Keratinocyte (primary cell): Measurements from ENCODE around the gene ZFPL1. TPM values are rescaled to one million over a fixed set of nuclear protein-coding genes. Genes with fewer than 3 reads are reported as not detected.

Experiments used
- DNase-seq: peaks from one replicate; pipeline ENCODE4 v3.0.0-alpha.2; 2011; ENCODE audit warnings: low read depth, missing footprints, low spot score
- FAIRE-seq: peaks from 2 replicates; lab custom pipeline; 2011; peaks lifted over from hg19 to GRCh38; lab: Jason Lieb, UNC
- H2AFZ ChIP-seq: 2 replicates; pipeline ENCODE4 v1.6.0; 2012; ENCODE audit warnings: low read length, control low read depth, inconsistent platforms; ENCODE audit not compliant: control insufficient read depth
- H3K27ac ChIP-seq: 2 replicates; pipeline ENCODE4 v1.5.1; 2011; ENCODE audit warnings: low read length; ENCODE audit not compliant: control insufficient read depth, insufficient read depth
- H3K27me3 ChIP-seq: 3 replicates; pipeline ENCODE4 v1.6.0; 2011; ENCODE audit warnings: low read length; ENCODE audit not compliant: control insufficient read depth, insufficient read depth; ENCODE audit errors: extremely low read depth
- H3K36me3 ChIP-seq, 2 experiments: 2 replicates in 1 of 2; 3 replicates in 1 of 2; pipeline ENCODE4 v1.5.1; 2011; ENCODE audit warnings: low read length in 2 of 2, mild to moderate bottlenecking in 1 of 2; ENCODE audit not compliant: control insufficient read depth in 2 of 2, insufficient read depth in 2 of 2; ENCODE audit errors: extremely low read depth in 1 of 2
- H3K4me1 ChIP-seq: 3 replicates; pipeline ENCODE4 v1.5.1; 2011; ENCODE audit warnings: low read length; ENCODE audit not compliant: control insufficient read depth, insufficient read depth; ENCODE audit errors: extremely low read depth
- H3K4me2 ChIP-seq: 3 replicates; pipeline ENCODE4 v1.6.0; 2011; ENCODE audit warnings: low read depth, low read length; ENCODE audit not compliant: control insufficient read depth, insufficient read depth; ENCODE audit errors: extremely low read depth
- H3K4me3 ChIP-seq, 3 experiments: fragments of 200-600 bp in 1 of 3; sonication (generic) in 1 of 3; 2 replicates in 2 of 3; 3 replicates in 1 of 3; pipeline ENCODE4 v1.5.1; 2011 to 2016; ENCODE audit warnings: low read length in 3 of 3, mild to moderate bottlenecking in 3 of 3, control low read depth in 2 of 3, inconsistent platforms in 1 of 3, low read depth in 1 of 3, mixed read lengths in 1 of 3, mixed run types in 1 of 3, moderate library complexity in 1 of 3; ENCODE audit not compliant: control insufficient read depth in 2 of 3, insufficient read depth in 2 of 3; ENCODE audit errors: extremely low read depth in 1 of 3
- H3K79me2 ChIP-seq: 2 replicates; pipeline ENCODE4 v1.6.0; 2012; ENCODE audit warnings: low read length; ENCODE audit not compliant: control insufficient read depth, insufficient read depth
- H3K9ac ChIP-seq: 3 replicates; pipeline ENCODE4 v1.6.0; 2011; ENCODE audit warnings: low read length; ENCODE audit not compliant: control insufficient read depth, insufficient read depth; ENCODE audit errors: extremely low read depth
- H3K9me1 ChIP-seq: 3 replicates; pipeline ENCODE4 v1.6.0; 2011; ENCODE audit warnings: low read length; ENCODE audit not compliant: control insufficient read depth, insufficient read depth; ENCODE audit errors: extremely low read depth
- H3K9me3 ChIP-seq: 2 replicates; pipeline ENCODE4 v1.5.1; 2012; ENCODE audit warnings: low read depth, low read length; ENCODE audit not compliant: control insufficient read depth
- H4K20me1 ChIP-seq: 3 replicates; pipeline ENCODE4 v1.6.0; 2011; ENCODE audit warnings: low read length; ENCODE audit not compliant: control insufficient read depth, insufficient read depth; ENCODE audit errors: extremely low read depth
- EZH2 ChIP-seq: IDR thresholded peaks from one replicate; pipeline ENCODE4 v1.6.1; 2012; ENCODE audit warnings: inconsistent platforms, mild to moderate bottlenecking, low read length, moderate library complexity
- dilution Hi-C: fragments of 300-500 bp; cut with MboI; formaldehyde crosslinking; loops from one replicate; pipeline ENCODE4 v1.7.0; 2020; ENCODE audit warnings: low sequenced_read_pairs; ENCODE audit not compliant: extremely low pct_ligation_motif_present
- polyA plus RNA-seq, 5 experiments: library from polyadenylated mRNA; depleted of rRNA in 3 of 5; stranded (reverse) in 3 of 5; stranded (forward) in 1 of 5; unstranded in 1 of 5; fragments of >200 nt; gene quantifications; 1 replicate in 1 of 5; 2 replicates in 3 of 5; 3 replicates in 1 of 5; pipeline versions ENCODE4 v1.2.1 to v1.2.3, GENCODE V29; 2011 to 2012; ENCODE audit warnings: missing spikeins in 2 of 5, low read depth in 1 of 5, low replicate concordance in 1 of 5
- TF ChIP-seq, protein P1 (sequence below), 3 experiments: IDR thresholded peaks in 1 of 3; conservative IDR thresholded peaks in 1 of 3; optimal IDR thresholded peaks in 1 of 3; 2 replicates in 2 of 3; 3 replicates in 1 of 3; pipeline versions ENCODE3 to v1.5.1; 2011; ENCODE audit warnings: low read length in 3 of 3, mild to moderate bottlenecking in 3 of 3, moderate library complexity in 2 of 3, control low read depth in 1 of 3, inconsistent platforms in 1 of 3; ENCODE audit not compliant: insufficient read depth in 2 of 3; ENCODE audit errors: extremely low read depth in 1 of 3

ZFPL1 gene
- polyA plus RNA-seq, 1 donor (not counting 4 experiments of a cell fraction or from before 2014, with no cell fraction given) = 15.0 TPM

- no peaks in the 10 kb centered on the region for H3K9me1 ChIP-seq
- dilution Hi-C loops = no loop called here
- no peaks in the 10 kb centered on the region for H3K9me3 ChIP-seq
- peak within 1 kb of the TSS; percentile 81 for H3K27ac ChIP-seq
- H3K79me2 ChIP-seq = peaks cover 11% of the 10 kb centered on the region
- no peaks in the 10 kb centered on the region for H3K27me3 ChIP-seq
- H3K4me3 ChIP-seq = peak within 1 kb of the TSS; percentile 69 to 88 (median 80)
- TF ChIP-seq, protein P1, sequence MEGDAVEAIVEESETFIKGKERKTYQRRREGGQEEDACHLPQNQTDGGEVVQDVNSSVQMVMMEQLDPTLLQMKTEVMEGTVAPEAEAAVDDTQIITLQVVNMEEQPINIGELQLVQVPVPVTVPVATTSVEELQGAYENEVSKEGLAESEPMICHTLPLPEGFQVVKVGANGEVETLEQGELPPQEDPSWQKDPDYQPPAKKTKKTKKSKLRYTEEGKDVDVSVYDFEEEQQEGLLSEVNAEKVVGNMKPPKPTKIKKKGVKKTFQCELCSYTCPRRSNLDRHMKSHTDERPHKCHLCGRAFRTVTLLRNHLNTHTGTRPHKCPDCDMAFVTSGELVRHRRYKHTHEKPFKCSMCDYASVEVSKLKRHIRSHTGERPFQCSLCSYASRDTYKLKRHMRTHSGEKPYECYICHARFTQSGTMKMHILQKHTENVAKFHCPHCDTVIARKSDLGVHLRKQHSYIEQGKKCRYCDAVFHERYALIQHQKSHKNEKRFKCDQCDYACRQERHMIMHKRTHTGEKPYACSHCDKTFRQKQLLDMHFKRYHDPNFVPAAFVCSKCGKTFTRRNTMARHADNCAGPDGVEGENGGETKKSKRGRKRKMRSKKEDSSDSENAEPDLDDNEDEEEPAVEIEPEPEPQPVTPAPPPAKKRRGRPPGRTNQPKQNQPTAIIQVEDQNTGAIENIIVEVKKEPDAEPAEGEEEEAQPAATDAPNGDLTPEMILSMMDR (optimal IDR thresholded peaks at IDR 0.05 in 1 of 3, IDR thresholded peaks at IDR 0.05 in 1 of 3, conservative IDR thresholded peaks at IDR 0.05 in 1 of 3; ENCODE audit: extremely low read depth in 1 of 3, insufficient read depth in 2 of 3, low read length in 3 of 3) = no peak
- peaks cover 0 to 2% of the 10 kb centered on the region in 2 experiments for H3K36me3 ChIP-seq
- H3K4me2 ChIP-seq = peak within 1 kb of the TSS; percentile 82
- peak within 1 kb of the TSS; percentile 82 for H3K9ac ChIP-seq
- FAIRE-seq = peak; percentile 39
- no peaks in the 10 kb centered on the region for H4K20me1 ChIP-seq
- H2AFZ ChIP-seq = peak within 1 kb of the TSS; percentile 98
- no peak for DNase-seq
- H3K4me1 ChIP-seq = peaks cover 10% of the 10 kb centered on the region
Measured at GRCh38 chr11:65095974-65096806, 12.2 kb downstream of the ZFPL1 start, which contains the start of gene VPS51. TSS of gene VPS51 (plus strand) at chr11:65096214. CDS start at chr11:65096251, 37 bp downstream.

DNA sequence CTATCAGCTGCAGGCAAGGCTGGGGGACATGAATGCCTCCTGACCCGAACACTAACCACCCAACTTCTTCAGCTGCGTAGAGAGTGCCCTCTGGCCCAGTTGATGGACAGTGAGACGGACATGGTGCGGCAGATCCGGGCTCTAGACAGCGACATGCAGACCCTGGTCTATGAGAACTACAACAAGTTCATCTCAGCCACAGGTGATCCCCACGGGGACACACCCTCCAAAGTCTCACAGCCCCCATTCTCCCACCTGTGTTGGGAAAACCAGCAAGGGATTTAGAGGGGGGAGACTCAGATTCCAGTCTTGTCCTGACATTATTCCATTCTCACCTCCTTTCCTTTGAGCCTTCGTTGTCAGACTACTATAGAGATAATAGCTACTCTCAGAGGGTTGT lies 12.9 kb downstream of the ZFPL1 start:
- no peaks in the 10 kb centered on the region for H4K20me1 ChIP-seq
- no peaks in the 10 kb centered on the region for H3K9me3 ChIP-seq
- no peak overlapping the region for H2AFZ ChIP-seq
- peak overlapping the region; percentile 29 for H3K27ac ChIP-seq
- H3K4me3 ChIP-seq = peak overlapping the region; percentile 69 to 88 (median 80)
- H3K27me3 ChIP-seq = no peaks in the 10 kb centered on the region
- H3K36me3 ChIP-seq = peaks cover 0 to 2% of the 10 kb centered on the region in 2 experiments
- FAIRE-seq = no peak
- H3K9ac ChIP-seq = peak overlapping the region; percentile 82
- H3K9me1 ChIP-seq = no peaks in the 10 kb centered on the region
- H3K4me2 ChIP-seq = peak overlapping the region; percentile 82
- no peak for TF ChIP-seq EZH2
- TF ChIP-seq, protein P1 (optimal IDR thresholded peaks at IDR 0.05 in 1 of 3, IDR thresholded peaks at IDR 0.05 in 1 of 3, conservative IDR thresholded peaks at IDR 0.05 in 1 of 3; ENCODE audit: extremely low read depth in 1 of 3, insufficient read depth in 2 of 3, low read length in 3 of 3) = no peak
- H3K4me1 ChIP-seq = peaks cover 10% of the 10 kb centered on the region
- peaks cover 11% of the 10 kb centered on the region for H3K79me2 ChIP-seq
- dilution Hi-C loops = no loop called here
- DNase-seq = no peak
